Measurements from ENCODE around the gene GLYATL1. TPM values are rescaled to one million over a fixed set of nuclear protein-coding genes. Genes with fewer than 3 reads are reported as not detected.

Gene GLYATL1
- total and polyA plus RNA-seq, 2 of the 8 experiments (the other 6 are each of a cell fraction or from before 2014, with no cell fraction given), result 8.6 to 10.7 TPM

DNA sequence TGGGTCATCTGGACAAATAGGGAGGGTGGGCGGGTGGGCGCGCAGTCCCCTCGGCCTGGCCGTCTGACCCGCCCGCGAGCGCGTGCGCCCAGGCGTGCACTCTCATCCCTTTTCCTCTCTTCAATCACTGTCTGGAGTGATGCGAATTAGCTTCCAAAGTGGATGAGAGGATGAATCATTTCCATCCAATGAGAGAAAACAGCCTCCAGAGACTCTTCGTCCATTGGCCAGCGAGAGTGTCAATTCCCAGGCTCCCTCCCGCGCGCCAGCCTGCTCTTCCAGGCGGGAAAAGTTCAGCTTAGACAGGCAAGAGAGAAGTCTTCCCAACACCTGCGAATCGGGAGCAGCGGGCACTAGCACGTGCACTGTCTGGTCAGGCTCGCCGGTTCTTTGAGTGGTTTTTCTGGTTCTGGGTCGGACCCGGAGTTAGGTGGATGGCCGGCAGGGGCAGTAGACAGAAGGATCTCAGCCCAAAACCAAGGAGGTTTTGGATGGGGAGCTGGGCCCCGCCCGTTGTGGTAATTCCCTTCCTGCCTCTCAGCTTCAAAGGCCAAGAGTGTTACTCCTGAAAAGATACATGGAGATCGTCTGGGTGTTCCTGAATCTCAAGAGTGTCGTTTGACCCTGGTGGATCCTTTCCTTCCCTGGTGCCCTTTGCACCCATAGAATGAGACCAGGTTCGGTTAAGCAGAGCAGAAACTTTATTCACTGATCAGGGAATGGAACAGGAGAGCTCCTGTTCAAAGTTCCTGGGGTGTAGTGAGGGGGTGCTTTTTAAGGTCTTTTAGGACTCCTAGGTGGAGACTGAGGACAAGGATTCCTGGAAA lies 33.4 kb upstream of the GLYATL1 start (continued):
- TF ChIP-seq NRF1 (IDR thresholded peaks at IDR 0.05; ENCODE audit: low read depth, low read length) (no peak), SAP30 (IDR thresholded peaks at IDR 0.05; ENCODE audit: insufficient read depth, insufficient replicate concordance, low read length) (no peak), KDM4A (IDR thresholded peaks at IDR 0.05; ENCODE audit: low read depth, low read length, severe bottlenecking) (no peak), ASH2L (IDR thresholded peaks at IDR 0.05; ENCODE audit: low read length) (no peak), BACH1 (IDR thresholded peaks at IDR 0.05; ENCODE audit: low read length) (no peak), CREB1 (IDR thresholded peaks at IDR 0.05) (no peak), EZH2 (IDR thresholded peaks at IDR 0.05; ENCODE audit: low read depth, low read length, severe bottlenecking) (no peak), KDM5A (IDR thresholded peaks at IDR 0.05; ENCODE audit: low read length) (no peak), BRCA1 (IDR thresholded peaks at IDR 0.05; ENCODE audit: low read depth, low read length) (no peak)
